Activated CD8-positive, alpha-beta memory T cell treated with anti-CD3 and anti-CD28 coated beads for 36 hours (primary cell): ENCODE data around the gene GON7. TPM values are rescaled to one million over a fixed set of nuclear protein-coding genes. Genes with fewer than 3 reads are reported as not detected.
"Not testable (repeated sequence)": the region's sequence is repeated elsewhere in the genome, so short reads cannot be mapped to it uniquely, and the experiment has no call there.

Source experiments
- CTCF ChIA-PET: fragments of 350-600 bp; sonication (Branson Sonifier 250); formaldehyde crosslinking; loops from one replicate; lab custom pipeline; 2021; ENCODE audit warnings: antibody characterized with exemption; lab: Charles Lee
- POLR2A ChIA-PET: fragments of 350-600 bp; sonication (Branson Sonifier 250); formaldehyde crosslinking; loops from one replicate; lab custom pipeline; 2021; ENCODE audit warnings: antibody characterized with exemption; lab: Charles Lee
- total RNA-seq, 2 experiments: library from RNA; stranded (reverse); gene quantifications; one replicate each; pipeline ENCODE4 v1.2.3, GENCODE V29; 2021

Gene GON7, protein sequence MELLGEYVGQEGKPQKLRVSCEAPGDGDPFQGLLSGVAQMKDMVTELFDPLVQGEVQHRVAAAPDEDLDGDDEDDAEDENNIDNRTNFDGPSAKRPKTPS
- total RNA-seq = 10 to 100 TPM; 19.9 to 20.1 TPM

DNA sequence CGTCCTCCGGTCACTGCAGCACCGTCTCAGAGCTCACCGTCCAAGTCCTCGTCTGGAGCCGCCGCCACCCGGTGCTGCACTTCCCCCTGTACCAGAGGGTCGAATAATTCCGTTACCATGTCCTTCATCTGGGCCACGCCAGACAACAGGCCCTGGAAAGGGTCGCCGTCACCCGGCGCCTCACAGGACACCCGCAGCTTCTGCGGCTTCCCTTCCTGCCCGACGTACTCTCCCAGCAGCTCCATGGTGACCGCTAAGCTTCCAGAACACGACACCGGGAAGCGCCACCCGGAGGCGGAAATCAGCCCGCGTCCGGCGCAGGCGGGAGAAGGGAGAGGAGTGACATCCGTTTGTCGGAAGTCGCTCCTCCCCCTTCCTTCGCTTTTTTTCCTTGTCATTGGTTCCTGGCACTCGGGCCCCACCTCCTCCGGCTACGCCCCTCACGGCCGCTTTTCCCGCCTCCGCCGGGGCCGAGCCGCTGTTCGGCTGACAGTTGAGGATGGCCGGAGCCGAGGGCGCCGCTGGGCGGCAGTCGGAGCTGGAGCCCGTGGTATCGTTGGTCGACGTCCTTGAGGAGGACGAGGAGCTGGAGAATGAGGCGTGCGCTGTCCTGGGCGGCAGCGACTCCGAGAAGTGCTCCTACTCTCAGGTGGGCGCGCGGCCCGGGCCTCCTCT, at the start of gene GON7, which contains the start of gene UBR7:
Gene GON7, minus strand, starts transcription at position 273 of the 675 bp plus-strand sequence. Its CDS starts 28 bp downstream, at position 245.
Gene UBR7, plus strand, starts transcription at position 464 of the 675 bp plus-strand sequence. Its CDS starts 36 bp downstream, at position 500.
- ChIA-PET CTCF (interaction anchor here (0.6 to 1.6 kb wide), 9 partner anchors 9 to 93 kb away, joined by 3 to 7 read pairs (median 4); partner anchors contain the start of genes ITPK1, LYSET and MOAP1), POLR2A (interaction anchor here (0.8 to 2.8 kb wide), 3 partner anchors 22 to 124 kb away, joined by 3 to 27 read pairs (median 4); partner anchors contain the start of genes LYSET and MOAP1)

DNA sequence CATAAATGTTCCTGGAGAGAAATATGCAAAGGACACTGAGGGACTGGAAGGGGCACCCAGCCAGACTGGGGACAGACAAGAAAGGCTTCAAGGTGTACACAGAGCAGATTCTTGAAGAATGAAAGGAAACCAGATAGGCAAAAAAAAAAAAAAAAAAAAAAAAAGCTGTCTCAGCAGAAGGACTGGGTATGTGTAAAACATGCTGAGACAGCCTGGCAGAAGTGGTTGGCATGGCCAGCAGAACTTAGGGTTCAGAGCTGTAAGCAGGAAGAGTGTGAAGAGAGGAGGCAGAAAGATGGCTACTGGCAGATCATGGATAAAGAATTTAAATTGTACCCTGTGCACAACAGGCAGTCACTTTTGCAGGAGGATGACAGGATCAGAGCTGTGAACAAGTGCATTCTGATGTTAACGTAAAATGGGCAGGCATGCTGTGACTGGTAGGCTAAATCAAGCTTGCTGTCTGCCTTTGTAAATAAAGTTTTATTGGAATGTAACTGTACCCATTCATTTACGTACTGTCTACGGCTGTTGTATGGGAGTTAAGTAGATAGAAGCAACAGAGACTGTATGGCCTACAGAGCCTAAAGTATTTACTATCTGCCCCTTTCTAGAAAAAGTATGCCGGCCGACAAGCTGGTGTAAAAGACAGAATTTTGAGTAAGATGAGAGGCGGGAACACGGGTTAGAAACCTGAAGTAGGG, 42.4 kb upstream of the GON7 start:
- ChIA-PET CTCF (no interaction called here), POLR2A (no interaction called here)

DNA sequence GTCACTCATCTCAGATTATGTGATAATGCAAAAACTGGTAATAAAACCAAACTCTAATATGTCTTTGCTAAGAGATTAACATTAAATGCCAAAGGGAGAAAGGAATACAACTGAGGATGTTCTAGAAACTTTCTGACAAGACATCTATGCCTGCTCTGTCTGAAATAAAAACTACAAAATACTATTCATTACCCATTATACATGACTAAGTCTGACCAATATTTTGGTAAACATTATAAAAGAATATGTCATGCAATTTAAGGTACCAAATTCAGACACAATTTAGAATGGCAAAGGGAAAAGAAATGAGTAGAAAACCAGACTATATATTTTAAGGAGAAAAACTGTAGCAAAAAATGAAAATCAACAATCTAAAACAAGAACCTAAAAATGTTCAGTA, 39.7 kb upstream of the GON7 start:
- POLR2A ChIA-PET = no interaction called here
- CTCF ChIA-PET = no interaction called here

DNA sequence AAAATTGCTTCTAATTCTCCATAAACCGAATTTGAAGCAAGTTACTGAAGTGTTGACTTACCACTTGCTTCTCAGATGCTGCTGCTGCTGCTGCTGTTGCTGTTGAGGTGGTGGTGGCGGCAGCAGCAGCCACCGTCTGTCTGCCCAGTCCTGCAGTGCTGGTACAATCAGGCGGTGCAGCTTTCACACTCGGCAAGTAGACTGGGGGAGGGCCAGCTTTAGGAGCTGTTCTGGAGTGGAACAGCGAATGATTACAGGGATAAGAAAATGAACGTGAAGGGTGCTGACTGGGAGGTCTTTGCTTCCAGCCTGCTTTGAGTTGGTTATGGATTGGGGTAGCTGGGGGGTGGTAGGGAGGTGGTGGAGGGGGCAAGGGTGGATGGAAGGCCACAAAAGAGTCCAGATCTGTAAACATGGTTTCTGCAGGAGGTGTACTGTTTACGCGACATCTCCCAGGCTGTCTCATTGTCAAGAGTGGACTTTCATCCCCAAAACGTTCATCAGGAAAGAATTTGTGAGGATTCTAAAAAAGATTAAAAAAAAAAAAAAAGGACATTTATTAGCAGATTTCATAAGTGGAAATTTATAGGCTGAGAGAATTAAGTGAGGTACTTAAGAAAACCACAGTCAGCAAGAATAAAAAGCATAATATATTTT, 39.0 kb upstream of the GON7 start:
- ChIA-PET CTCF (no interaction called here), POLR2A (interaction anchor here (0.6 kb wide), 1 partner anchor 12 kb away, joined by 4 read pairs; no protein-coding TSS in a partner anchor)

DNA sequence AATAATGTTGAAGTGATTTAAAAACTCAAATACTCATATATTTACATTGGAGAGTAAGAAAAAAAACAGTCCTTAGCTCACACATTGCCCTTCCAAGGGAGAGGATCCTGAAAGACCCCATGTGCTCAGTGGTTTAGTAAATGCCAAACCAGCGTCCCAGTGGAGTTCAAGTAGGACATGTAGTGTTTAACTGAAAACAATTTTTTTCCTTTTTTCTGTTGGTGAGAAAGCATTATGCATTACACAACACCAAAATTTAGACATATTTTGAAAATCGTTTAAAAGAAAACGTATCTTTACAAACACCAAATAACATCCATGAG, 33.8 kb upstream of the GON7 start:
- ChIA-PET CTCF (no interaction called here), POLR2A (no interaction called here)

DNA sequence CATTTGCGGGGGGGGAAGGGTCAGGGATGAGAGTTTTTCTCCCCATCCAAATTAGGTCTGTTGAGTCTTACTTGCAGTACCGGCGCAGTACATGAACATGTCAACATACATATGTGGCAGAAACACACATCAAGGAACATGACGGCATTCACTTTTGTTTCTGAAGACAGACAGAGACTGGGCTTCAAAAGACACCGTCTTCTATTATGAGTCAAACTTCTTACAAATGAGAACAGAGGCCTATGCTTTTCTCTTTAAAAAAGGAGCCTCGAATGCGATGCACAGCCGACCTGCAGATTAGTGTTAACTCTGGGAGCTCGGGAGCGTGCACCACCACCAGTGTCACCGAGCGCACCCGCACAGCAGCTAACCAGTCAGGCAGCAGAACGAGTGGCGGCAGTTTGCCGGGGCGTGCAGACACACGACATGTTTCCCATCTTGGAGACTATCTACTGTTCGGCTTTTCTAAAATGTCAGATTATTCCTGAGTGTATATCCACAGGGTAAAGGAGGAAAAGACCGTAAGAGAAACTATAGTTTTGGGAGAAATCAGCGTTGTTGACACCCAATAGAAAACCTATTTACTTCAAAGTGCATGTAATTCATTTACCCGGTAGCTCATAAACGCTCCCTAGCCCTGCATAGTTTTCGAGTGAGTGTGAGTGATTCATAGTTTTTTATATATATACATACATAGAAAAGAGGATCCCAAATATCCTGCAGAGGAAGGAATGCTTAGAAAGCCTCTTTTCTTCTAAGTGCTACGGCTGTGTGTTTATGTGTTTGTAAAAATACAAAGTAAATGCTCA, 33.2 kb upstream of the GON7 start:
- POLR2A ChIA-PET = no interaction called here

DNA sequence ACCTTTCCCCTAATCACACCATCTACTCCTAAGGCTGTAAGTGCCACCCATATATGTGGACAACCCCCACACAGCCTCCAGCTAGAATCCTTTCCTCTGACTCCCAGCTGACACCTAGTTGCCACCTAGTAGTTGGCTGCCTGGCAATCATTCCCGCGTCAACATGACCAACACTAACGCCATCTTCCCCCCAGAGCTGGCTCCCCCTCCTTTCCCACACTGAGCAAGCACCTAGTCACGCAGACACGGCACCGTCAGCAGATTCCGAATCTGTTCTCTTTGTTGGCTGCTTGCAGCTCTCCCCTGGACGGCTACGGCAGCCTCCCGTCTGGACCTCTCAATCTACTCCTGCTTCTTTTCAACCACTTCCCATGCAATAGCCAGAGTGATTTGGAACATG, 27.9 kb upstream of the GON7 start:
- POLR2A ChIA-PET = no interaction called here
- CTCF ChIA-PET = interaction anchor here (0.7 kb wide), 2 partner anchors 39 to 277 kb away, joined by 3 read pairs; no protein-coding TSS in a partner anchor

More for the DNA sequence above, 33.2 kb upstream of the GON7 start:
- CTCF ChIA-PET = no interaction called here

DNA sequence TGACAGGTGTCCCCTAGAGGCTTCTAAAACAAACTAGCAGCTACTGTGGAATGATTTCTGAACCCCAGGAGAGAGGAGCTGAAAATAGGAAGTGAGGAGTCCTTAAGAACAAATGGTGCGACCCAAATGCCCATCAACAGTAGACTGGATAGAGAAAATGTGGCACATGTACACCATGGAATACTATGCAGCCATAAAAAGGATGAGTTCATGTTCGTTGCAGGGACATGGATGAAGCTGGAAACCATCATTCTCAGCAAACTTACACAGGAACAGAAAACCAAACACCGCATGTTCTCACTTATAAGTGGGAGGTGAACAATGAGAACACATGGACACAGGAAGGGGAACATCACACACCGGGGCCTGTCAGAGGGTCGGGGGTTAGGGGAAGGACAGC, 26.2 kb upstream of the GON7 start:
- CTCF ChIA-PET = not testable (repeated sequence)
- POLR2A ChIA-PET = interaction anchor here (0.7 kb wide), 1 partner anchor 12 kb away, joined by 4 read pairs; no protein-coding TSS in a partner anchor

DNA sequence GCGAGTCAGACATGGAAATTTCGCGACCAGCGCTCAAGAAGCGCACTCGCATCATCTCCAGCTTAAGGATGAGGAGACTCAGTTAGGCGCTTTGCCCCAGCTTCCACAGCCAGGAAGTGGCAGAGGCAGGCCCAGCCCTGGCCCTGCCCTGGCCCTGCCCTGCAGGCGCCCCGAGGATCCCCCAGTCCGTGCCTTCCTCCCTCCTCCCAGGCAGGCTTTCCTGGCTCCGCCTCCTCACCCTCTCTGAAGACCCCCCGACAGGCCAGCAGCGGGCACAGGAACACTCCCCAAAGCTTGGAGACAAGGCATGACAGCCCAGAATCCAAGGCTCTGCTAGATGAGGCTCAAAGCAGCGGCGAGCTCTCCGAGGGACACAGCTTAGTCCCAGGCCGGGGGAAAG, 25.3 kb upstream of the GON7 start:
- CTCF ChIA-PET = no interaction called here
- POLR2A ChIA-PET = no interaction called here

DNA sequence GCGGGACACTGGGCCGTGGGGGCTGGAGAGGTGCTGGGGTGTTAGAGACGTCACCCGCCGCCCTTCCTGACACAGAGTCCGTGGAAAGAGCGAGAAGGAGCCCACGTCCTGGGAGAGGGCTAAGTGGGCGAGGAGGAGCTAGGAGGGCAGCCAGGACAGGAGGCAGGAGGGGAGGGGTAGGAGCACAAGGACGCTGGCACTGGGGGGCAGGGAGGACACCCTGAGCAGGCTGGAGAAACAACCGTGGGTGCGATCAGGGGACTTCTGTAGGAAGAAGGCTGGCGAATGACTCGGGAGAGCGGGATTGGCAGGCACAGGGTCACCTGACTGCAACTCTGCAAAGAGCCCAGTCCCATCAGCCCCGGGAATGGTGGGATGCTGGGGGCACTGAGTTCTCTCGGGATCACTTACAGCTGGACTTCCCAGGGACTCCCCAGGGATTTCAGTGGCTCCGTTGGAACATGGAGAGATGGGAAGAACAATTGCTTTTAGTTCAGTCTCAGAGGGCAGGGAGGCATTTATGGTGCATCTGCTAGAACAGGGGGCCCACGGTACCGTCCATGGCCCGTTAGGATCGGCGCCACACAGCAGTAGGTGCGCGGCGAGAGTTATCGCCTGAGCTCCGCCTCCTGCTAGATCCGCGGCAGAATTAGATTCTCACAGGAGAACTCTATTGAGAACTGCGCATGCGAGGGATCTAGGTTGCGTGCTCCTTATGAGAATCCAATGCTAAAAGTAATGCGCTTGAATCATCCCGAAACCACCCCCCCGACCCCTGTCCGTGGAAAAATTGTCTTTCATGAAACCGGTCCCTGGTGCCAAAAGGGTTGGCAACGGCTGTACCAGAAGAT, 24.5 kb upstream of the GON7 start:
- POLR2A ChIA-PET = no interaction called here
- CTCF ChIA-PET = no interaction called here

DNA sequence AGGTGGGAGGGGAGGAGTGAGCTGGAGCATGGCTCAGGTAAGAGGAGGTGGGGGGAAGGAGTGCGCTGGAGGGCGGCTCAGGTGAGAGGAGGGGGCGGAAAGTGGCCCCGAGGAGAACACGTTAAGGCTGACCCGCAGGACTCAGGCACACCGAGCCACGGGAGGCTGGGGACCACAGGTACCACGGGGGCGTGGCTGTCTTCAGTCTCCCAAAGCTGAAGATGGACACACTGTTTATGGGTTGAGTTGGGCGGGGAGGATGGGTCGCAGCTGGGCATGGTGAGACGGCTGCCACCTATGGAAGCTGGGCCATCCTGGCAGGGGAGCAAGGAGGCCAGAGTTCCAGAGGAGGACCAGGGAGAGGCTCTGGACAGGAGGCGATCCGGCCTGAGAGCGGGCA, 23.7 kb upstream of the GON7 start:
- ChIA-PET POLR2A (no interaction called here), CTCF (no interaction called here)

DNA sequence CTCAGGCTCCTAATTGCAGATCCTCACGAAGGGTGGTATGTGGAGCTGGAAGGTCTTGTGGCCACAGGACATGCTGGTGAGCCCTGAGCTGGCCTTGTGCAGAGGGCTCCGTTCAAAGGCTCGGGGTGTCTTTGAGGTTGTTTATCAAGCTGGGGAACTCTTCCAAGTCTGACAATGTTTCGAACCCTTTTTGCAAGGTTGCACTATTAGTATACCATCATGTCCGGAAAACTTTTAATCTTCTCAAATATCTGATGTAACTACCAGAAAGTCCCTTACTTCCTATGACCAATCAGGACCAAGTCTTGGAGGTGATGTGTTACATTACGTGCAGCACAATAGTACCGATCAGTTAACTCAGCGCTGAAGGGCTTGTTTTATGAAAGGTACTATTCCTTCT, 21.7 kb upstream of the GON7 start:
- POLR2A ChIA-PET = no interaction called here
- CTCF ChIA-PET = no interaction called here

DNA sequence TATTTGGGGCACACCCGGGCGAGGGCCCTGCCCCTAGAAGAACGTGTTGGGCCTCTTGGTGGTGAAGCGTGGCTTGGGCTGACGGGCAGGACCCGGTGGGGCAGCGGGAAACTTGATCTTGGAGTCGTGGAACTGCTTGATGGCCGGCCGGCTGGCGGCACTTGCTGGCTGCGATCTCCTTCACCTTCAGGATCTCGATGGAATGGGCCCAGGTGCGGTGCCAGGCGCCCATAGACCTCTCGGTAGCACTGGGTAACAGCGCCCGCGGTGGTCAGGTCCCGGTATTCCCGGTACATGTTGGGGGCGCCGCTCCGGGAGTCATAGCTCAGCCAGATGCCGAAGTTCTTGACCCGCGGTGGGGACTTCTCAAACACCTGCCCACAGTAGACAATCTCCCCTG, 16.7 kb upstream of the GON7 start:
- CTCF ChIA-PET = interaction anchor here (0.8 kb wide), 1 partner anchor 46 kb away, joined by 3 read pairs; no protein-coding TSS in a partner anchor
- POLR2A ChIA-PET = no interaction called here

DNA sequence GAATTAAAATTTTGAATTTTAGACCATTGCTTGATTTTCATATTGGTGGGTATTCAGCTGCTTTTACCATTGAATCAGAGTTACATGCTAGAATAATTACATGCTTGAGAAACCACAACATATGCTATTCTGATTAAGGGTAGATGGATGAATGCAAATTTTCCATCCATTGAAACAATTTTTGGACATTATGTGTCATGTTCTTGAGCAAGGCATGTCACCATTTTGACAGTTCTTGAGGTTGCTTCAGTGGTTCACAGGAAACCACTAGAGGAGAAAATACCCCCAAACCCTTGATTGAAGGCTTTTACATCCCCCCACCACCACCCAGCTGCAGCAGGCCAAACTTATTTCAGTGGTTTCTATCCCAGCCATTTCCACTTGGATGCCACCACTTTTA, 13.6 kb upstream of the GON7 start:
- ChIA-PET CTCF (no interaction called here), POLR2A (no interaction called here)

DNA sequence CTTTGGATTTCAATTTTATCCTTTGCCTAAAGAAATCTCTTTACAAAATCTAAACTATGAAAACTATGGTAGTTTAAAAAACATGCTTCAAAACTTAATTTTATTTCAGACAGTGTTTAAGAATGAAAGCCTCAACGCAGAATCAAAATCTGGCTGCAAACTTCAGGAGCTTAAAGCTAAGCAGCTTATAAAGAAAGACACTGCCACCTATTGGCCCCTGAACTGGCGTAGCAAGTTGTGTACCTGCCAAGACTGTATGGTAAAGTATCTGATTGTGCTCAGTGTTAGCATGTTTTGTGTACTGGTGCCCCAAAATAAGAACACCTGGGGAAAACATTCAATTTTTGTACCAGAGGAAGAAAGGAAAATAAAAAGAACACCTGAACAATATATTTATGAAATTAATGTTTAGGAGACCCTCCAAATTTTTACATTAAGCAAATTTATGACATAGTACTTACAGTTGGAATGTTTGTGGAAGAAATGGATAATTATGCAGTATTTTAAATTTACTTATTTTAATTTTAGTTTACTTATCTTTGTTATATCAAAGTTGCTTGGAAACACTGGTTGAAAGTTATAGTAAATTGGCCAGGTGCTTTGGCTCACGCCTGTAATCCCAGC, 12.3 kb upstream of the GON7 start:
- ChIA-PET POLR2A (no interaction called here), CTCF (interaction anchor here (0.7 kb wide), 1 partner anchor 138 kb away, joined by 3 read pairs; no protein-coding TSS in a partner anchor)

DNA sequence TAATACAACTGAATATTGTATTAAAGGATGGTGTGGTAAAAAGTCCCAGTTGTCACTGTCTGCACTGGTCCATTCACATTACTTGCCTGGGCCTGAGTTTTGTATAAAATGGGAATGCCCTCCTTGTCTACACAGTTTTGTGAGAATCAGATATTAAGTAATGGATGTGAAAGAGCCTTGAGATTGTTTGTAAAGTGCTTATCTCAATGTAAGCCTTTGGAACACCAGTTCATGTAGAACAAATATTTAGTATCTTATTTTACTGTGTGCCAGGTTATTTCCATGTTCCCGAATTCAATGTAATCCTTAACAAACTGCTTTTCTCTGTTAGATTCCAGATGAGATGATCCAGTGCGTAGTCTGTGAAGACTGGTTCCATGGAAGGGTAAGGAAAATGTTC, 7.7 kb upstream of the GON7 start:
- ChIA-PET POLR2A (no interaction called here), CTCF (no interaction called here)

DNA sequence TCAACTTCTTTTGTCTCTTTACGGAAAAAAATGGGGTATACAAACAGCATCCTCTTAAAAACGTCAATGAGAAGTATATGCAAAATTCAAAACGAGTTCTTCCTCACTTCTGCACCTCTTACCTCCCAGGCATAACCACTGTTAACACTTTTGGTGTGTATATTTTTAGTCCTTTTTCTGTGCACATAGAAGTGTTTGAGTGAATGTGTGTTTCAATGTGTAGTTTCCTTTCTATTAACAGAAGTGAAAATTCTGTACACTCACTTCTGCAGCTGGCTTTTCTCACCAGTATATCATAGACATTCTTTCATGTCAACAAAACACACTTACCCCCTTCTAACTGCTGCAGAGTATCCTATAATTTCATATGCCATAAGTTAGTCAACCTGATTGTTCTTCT, 5.6 kb upstream of the GON7 start:
- ChIA-PET CTCF (no interaction called here), POLR2A (no interaction called here)
